ENCODE measurements around the gene TIGD6.

DNA sequence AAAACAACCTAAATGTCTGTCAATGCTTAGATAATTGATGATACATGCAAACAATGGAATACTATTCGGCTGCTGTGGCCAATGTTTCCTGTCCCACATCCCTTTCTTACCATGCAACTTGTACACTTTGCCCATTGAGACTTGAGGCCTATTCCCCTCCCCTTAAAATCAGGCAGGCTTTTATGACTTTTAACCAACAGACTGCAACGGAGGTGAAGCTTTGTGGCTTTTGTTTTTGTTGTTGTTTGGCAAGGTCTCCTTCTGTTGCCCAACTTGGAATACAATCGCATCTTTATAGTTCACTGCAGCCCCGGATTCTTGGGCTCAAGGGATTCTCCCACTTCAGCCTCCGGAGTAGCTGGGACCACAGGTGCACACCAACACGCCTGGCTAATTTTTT lies 45.7 kb downstream of the TIGD6 start:
- no peak for TF ChIP-seq RFX5 (IDR thresholded peaks at IDR 0.05; ENCODE audit: low read depth, low read length)
- no peak for TF ChIP-seq CTCF (conservative IDR thresholded peaks at IDR 0.05; ENCODE audit: low read depth, low read length)
- no peak for TF ChIP-seq MXI1 (IDR thresholded peaks at IDR 0.05; ENCODE audit: borderline replicate concordance, low read depth, low read length)
- TF ChIP-seq SMC3 (IDR thresholded peaks at IDR 0.05; ENCODE audit: low read depth, low read length), result no peak
- no peak for TF ChIP-seq CEBPB (IDR thresholded peaks at IDR 0.05; ENCODE audit: low read depth, low read length)
- no peak for TF ChIP-seq BHLHE40 (IDR thresholded peaks at IDR 0.05; ENCODE audit: low read depth, low read length)
- TF ChIP-seq, protein P1, sequence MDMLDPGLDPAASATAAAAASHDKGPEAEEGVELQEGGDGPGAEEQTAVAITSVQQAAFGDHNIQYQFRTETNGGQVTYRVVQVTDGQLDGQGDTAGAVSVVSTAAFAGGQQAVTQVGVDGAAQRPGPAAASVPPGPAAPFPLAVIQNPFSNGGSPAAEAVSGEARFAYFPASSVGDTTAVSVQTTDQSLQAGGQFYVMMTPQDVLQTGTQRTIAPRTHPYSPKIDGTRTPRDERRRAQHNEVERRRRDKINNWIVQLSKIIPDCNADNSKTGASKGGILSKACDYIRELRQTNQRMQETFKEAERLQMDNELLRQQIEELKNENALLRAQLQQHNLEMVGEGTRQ (IDR thresholded peaks at IDR 0.05; ENCODE audit: low read depth, low read length), result no peak
